Neural crest cell (in vitro differentiated cells): Measurements from ENCODE around the gene PSMB9. TPM values are rescaled to one million over a fixed set of nuclear protein-coding genes. Genes with fewer than 3 reads are reported as not detected.

ENCODE experiments used
- DNase-seq: peaks from one replicate; pipeline ENCODE4 v3.0.0; 2021; ENCODE audit warnings: low read depth, mixed read lengths, low spot score
- H3K27ac Mint-ChIP-seq: one replicate; pipeline ENCODE4 v1.8.0; 2021; ENCODE audit warnings: mild to moderate bottlenecking, mixed read lengths; ENCODE audit not compliant: unreplicated experiment
- H3K27me3 Mint-ChIP-seq: 2 replicates; pipeline ENCODE4 v1.8.0; 2021; ENCODE audit warnings: low read depth, mild to moderate bottlenecking, mixed read lengths
- H3K36me3 Mint-ChIP-seq: 2 replicates; pipeline ENCODE4 v1.8.0; 2021; ENCODE audit warnings: low read depth, mild to moderate bottlenecking, mixed read lengths
- H3K4me1 Mint-ChIP-seq: 2 replicates; pipeline ENCODE4 v1.8.0; 2021; ENCODE audit warnings: mixed read lengths
- H3K4me3 Mint-ChIP-seq: one replicate; pipeline ENCODE4 v1.8.0; 2021; ENCODE audit warnings: mild to moderate bottlenecking, mixed read lengths
- H3K9me3 Mint-ChIP-seq: 2 replicates; pipeline ENCODE4 v1.8.0; 2021; ENCODE audit warnings: mixed read lengths
- CTCF ChIP-seq: fragments of 200-600 bp; sonication (generic); conservative IDR thresholded peaks from 2 replicates; pipeline ENCODE4 v1.5.0; 2021; ENCODE audit warnings: antibody characterized with exemption, mild to moderate bottlenecking
- total RNA-seq: library from RNA; stranded (reverse); gene quantifications from 2 replicates; pipeline ENCODE4 v1.2.1, GENCODE V29; 2021

Gene PSMB9
- total RNA-seq, 1 donor from 2014 or later: not detected

DNA sequence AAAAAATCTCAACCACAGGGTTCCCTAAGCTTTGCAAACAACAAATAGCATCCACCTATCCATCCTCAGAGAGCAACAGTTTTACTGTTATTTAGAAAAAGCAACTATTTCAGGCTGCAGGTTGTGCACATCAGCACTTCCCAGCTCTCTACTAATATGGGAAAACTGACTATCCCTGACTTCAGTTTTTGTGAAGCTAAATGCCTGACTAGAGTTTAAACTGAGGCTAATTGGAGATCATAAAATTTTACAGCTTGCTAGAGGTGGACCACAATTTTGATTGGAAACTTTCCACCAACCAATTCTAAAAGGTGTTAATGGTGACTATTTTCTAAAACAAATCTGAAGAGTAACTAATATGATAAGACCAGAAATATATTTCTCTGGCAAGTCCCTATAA, 50.0 kb downstream of the PSMB9 start:
- no peak for DNase-seq
- no peak overlapping the region for H3K4me3 Mint-ChIP-seq
- TF ChIP-seq CTCF: no peak
- no peaks in the 10 kb centered on the region for H3K9me3 Mint-ChIP-seq
- H3K27ac Mint-ChIP-seq: no peak overlapping the region
- H3K27me3 Mint-ChIP-seq: no peaks in the 10 kb centered on the region
- no peaks in the 10 kb centered on the region for H3K4me1 Mint-ChIP-seq
- no peaks in the 10 kb centered on the region for H3K36me3 Mint-ChIP-seq

- no peak overlapping the region for H3K4me3 Mint-ChIP-seq
- H3K9me3 Mint-ChIP-seq: no peaks in the 10 kb centered on the region
- DNase-seq: no peak
- TF ChIP-seq CTCF: no peak
- no peaks in the 10 kb centered on the region for H3K27me3 Mint-ChIP-seq
- H3K27ac Mint-ChIP-seq: no peak overlapping the region
- H3K36me3 Mint-ChIP-seq: no peaks in the 10 kb centered on the region
- no peaks in the 10 kb centered on the region for H3K4me1 Mint-ChIP-seq
Observed at GRCh38 chr6:32905078-32905477, 51.1 kb downstream of the PSMB9 start.

DNA sequence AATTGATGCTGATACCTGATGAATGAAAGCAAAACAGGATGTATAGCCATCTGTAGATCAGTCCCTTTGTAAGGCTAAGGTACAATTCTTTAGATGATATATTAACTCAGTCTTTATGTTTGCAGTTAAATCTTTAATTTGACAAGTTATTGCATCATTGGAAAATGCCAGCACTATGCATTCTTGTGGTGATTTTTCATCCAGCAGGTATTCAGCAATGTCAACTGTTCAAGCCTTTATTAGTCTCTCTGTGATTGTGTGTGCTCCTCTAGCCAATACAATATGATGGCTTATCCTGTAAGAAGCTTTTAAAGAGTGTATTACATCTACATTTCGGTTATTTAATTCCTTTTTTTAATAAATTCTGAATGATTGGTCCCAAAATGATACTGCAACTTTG, 52.5 kb downstream of the PSMB9 start:
- Mint-ChIP-seq H3K36me3 (no peaks in the 10 kb centered on the region), H3K9me3 (no peaks in the 10 kb centered on the region), H3K27me3 (no peaks in the 10 kb centered on the region), H3K4me3 (no peak overlapping the region), H3K4me1 (no peaks in the 10 kb centered on the region), H3K27ac (no peak overlapping the region)
- no peak for TF ChIP-seq CTCF
- DNase-seq: no peak

DNA sequence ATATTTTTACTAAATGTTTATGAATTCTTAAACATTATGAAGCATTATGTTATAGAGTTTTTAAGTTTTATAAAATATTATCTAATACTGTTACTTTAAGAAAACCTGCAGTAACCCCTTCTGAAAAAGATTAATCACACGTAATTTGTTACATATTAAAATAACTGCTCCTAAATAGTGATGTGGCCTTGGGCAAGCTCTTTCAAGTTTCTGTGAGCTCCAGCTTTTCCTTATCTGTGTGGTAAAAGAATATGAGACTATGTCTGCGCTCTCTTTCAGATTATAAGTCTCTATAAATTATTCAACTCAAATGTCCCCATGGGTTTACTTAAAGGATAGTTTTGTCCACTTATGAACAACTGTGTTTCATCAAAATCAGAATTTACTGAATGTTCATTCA, 54.9 kb downstream of the PSMB9 start:
- no peaks in the 10 kb centered on the region for H3K9me3 Mint-ChIP-seq

More for the DNA sequence above, 54.9 kb downstream of the PSMB9 start:
- Mint-ChIP-seq H3K4me3 (no peak overlapping the region), H3K36me3 (no peaks in the 10 kb centered on the region), H3K27ac (no peak overlapping the region), H3K4me1 (no peaks in the 10 kb centered on the region), H3K27me3 (peaks cover 3% of the 10 kb centered on the region)
- DNase-seq: no peak
- TF ChIP-seq CTCF: no peak

Other genes starting within 250 kb of the PSMB9 start
- not detected in 2 replicates for gene HLA-DQA1, start 216.8 kb upstream of the PSMB9 start, total RNA-seq
- gene HLA-DQB1, start 187.5 kb upstream of the PSMB9 start, total RNA-seq: 0.18 and 0.23 TPM in 2 replicates
- not detected in 2 replicates for gene HLA-DQA2, start 112.8 kb upstream of the PSMB9 start, total RNA-seq
- gene HLA-DQB2, start 90.7 kb upstream of the PSMB9 start, total RNA-seq: not detected in 2 replicates
- gene HLA-DOB, start 37.2 kb upstream of the PSMB9 start, total RNA-seq: 0.28 TPM in 1 of 2 replicates, not detected in the other
- gene TAP2, start 15.5 kb upstream of the PSMB9 start, total RNA-seq: 18.0 and 18.2 TPM in 2 replicates
- 1.1 and 1.7 TPM in 2 replicates for gene PSMB8, start 10.1 kb upstream of the PSMB9 start, total RNA-seq
- gene TAP1, start 488 bp upstream of the PSMB9 start, total RNA-seq: 2.7 and 2.8 TPM in 2 replicates
- gene HLA-DMB, start 86.8 kb downstream of the PSMB9 start, total RNA-seq: 0.59 and 0.63 TPM in 2 replicates
- gene HLA-DMA, start 98.9 kb downstream of the PSMB9 start, total RNA-seq: 0.89 and 1.7 TPM in 2 replicates
- gene BRD2, start 114.4 kb downstream of the PSMB9 start, total RNA-seq: 312 and 329 TPM in 2 replicates
- 1.7 and 2.8 TPM in 2 replicates for gene HLA-DOA, start 155.4 kb downstream of the PSMB9 start, total RNA-seq
- gene HLA-DPA1, start 219.5 kb downstream of the PSMB9 start, total RNA-seq: 1.8 and 3.4 TPM in 2 replicates
- 18.7 and 20.4 TPM in 2 replicates for gene HLA-DPB1, start 221.8 kb downstream of the PSMB9 start, total RNA-seq